NB4 (cell line): Measurements from ENCODE around the gene CGRRF1.
A peak's percentile ranks its signal among the peaks of the same experiment; 100 is the strongest.

Source experiments
- DNase-seq: peaks from one replicate; pipeline ENCODE4 v3.0.0; 2010; ENCODE audit warnings: low read depth
- H3K4me3 ChIP-seq: one replicate; pipeline ENCODE4 v1.5.1; 2011; ENCODE audit warnings: mild to moderate bottlenecking, low read depth, low read length, moderate library complexity
- CTCF ChIP-seq: IDR thresholded peaks from one replicate; pipeline ENCODE4 v1.5.1; 2012; ENCODE audit warnings: low read depth, low read length
- MAX ChIP-seq: IDR thresholded peaks from 2 replicates; pipeline ENCODE4 v1.6.1; 2011; ENCODE audit warnings: low read depth, low read length
- MYC ChIP-seq: IDR thresholded peaks from 2 replicates; pipeline ENCODE4 v1.6.1; 2011; ENCODE audit warnings: low read depth, low read length
- POLR2A ChIP-seq: IDR thresholded peaks from 2 replicates; pipeline ENCODE4 v1.6.1; 2011; ENCODE audit warnings: mild to moderate bottlenecking; ENCODE audit not compliant: insufficient read length; ENCODE audit errors: extremely low read depth

The CGRRF1 gene

GRCh38 chr14:54564071-54564867 lies 54.6 kb downstream of the CGRRF1 start:
- no peak overlapping the region for H3K4me3 ChIP-seq
- TF ChIP-seq CTCF (peak; percentile 42), POLR2A (no peak), MAX (no peak)
- DNase-seq: peak; percentile 44

- H3K4me3 ChIP-seq: no peak overlapping the region
- no peak for TF ChIP-seq CTCF
- TF ChIP-seq MAX: no peak
- no peak for TF ChIP-seq MYC
- no peak for TF ChIP-seq POLR2A
- peak; percentile 24 for DNase-seq
Observed at GRCh38 chr14:54564868-54565784, 55.4 kb downstream of the CGRRF1 start.

- peak; percentile 51 for DNase-seq
- no peak overlapping the region for H3K4me3 ChIP-seq
- TF ChIP-seq CTCF: no peak
- no peak for TF ChIP-seq MAX
- TF ChIP-seq MYC: no peak
- TF ChIP-seq POLR2A: no peak
Observed at GRCh38 chr14:54565785-54566409, 56.2 kb downstream of the CGRRF1 start.

- DNase-seq: peak; percentile 68
Observed at GRCh38 chr14:54566410-54567223, 56.9 kb downstream of the CGRRF1 start, which contains the start of gene SAMD4A. Gene SAMD4A, plus strand, starts transcription at chr14:54567128. Its CDS starts 789 bp downstream, at chr14:54567917.

More at GRCh38 chr14:54566410-54567223, 56.9 kb downstream of the CGRRF1 start, which contains the start of gene SAMD4A:
- no peak for TF ChIP-seq POLR2A
- TF ChIP-seq MYC: no peak
- no peak for TF ChIP-seq MAX
- no peak for TF ChIP-seq CTCF
- peak within 1 kb of the TSS; percentile 34 for H3K4me3 ChIP-seq
